SH-SY5Y (cell line): ENCODE results near the gene NRG2.

ENCODE experiments used
- GATA2 ChIP-seq: IDR thresholded peaks from 2 replicates; pipeline ENCODE4 v1.6.1; 2011; ENCODE audit warnings: mild to moderate bottlenecking, low read depth, low read length
- GATA3 ChIP-seq: IDR thresholded peaks from 2 replicates; pipeline ENCODE4 v1.6.1; 2011; ENCODE audit warnings: low read depth, mild to moderate bottlenecking, low read length, moderate library complexity

DNA sequence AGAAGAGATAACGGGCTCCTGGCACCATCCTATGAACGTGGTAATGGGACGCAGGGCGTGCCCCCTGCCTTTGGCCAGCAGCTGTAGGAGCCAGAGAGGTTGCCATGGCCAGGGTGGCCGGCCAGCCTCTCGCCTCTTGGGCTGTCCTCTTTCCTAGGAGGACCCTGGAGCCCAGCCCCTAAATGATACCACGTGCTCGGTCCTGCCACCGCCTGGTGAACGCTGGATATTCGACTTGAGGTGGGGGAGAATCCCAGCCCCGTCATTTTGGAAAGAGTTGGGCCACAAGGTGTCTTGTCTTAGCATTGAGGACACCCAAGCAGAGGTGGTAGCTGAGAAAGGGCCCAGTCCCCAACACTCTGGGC is 391 bp upstream of the NRG2 start:
- no peak for TF ChIP-seq GATA3
- TF ChIP-seq GATA2 = no peak; the same call in 1 of the 2 replicates
